ENCODE measurements around the gene STARD3.
"Not testable (repeated sequence)": the region's sequence is repeated elsewhere in the genome, so short reads cannot be mapped to it uniquely, and the experiment has no call there.

STARD3 gene

DNA sequence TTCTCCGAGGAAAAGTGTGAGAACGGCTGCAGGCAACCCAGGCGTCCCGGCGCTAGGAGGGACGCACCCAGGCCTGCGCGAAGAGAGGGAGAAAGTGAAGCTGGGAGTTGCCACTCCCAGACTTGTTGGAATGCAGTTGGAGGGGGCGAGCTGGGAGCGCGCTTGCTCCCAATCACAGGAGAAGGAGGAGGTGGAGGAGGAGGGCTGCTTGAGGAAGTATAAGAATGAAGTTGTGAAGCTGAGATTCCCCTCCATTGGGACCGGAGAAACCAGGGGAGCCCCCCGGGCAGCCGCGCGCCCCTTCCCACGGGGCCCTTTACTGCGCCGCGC, 62.8 kb downstream of the STARD3 start, which contains the start of gene ERBB2:
Gene ERBB2 (plus strand): TSS at position 247 of the 330 bp plus-strand sequence. CDS start 175 bp downstream, outside the sequence.
- peak; percentile 79 for DNase-seq

DNA sequence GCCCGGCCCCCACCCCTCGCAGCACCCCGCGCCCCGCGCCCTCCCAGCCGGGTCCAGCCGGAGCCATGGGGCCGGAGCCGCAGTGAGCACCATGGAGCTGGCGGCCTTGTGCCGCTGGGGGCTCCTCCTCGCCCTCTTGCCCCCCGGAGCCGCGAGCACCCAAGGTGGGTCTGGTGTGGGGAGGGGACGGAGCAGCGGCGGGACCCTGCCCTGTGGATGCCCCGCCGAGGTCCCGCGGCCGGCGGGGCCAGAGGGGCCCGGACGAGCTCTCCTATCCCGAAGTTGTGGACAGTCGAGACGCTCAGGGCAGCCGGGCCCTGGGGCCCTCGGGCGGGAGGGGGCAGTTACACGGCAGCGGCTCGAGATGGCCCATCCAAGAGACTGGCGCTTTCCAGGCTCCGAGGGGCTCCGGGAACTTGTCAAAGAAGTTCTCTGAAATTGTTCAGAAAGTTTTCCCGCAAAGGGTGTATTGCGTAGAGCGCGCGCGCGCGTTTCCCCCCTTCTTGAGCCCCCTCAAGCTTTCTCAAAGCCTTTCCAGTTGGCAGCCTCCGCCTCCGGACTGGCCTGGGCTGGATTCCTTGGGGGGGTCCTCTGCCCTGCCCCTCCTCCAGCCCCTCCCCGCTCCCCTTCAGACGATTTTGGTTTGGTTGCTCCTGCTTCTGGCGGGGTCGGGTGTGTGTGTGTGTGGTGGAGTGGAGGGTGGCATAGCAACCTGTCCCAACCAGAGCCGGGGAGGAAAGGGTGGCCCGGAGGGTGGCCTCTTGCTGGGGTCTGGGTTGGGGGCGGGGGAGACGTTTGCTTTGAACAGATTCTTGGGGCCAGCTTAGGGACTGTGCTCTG, 63.4 kb downstream of the STARD3 start:
- DNase-seq, result peak; percentile 8

DNA sequence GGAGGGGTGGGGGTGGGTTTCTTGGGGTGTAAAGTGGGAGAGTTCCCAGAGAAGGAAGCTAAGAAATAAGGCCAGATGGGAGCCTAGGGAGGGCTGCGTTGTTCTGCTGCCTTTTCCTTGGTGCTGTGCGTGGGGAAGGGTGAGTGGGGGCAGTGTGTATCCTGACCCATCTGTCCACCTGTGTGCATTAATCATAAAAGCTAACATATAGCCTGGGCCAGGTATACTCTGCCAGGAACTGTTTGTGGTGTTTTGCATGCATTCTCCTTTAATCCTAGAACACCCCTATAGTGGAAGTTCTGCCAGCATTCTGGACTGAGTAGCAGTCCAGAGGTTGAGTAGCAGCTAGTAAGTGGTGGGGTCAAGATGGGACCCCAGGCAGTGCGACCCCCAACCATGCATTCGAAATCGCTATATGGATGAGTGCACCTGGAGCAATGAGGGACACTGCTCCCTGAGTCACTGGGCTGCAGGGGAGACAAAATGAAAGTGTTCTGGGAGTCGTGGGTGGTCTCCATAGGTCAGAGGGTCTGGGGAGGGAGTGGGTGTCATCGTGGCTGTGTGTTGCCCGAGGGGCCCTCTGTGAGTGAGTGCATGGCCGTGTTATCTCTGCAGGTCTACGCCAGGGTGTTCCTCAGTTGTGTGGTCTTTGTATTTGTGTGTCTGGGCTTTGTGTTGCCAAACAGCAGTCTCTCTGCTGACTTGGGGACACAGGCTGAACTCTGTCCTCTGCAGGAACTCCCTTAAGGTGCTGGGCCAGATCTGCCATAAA, 64.3 kb downstream of the STARD3 start:
- DNase-seq, result no peak

DNA sequence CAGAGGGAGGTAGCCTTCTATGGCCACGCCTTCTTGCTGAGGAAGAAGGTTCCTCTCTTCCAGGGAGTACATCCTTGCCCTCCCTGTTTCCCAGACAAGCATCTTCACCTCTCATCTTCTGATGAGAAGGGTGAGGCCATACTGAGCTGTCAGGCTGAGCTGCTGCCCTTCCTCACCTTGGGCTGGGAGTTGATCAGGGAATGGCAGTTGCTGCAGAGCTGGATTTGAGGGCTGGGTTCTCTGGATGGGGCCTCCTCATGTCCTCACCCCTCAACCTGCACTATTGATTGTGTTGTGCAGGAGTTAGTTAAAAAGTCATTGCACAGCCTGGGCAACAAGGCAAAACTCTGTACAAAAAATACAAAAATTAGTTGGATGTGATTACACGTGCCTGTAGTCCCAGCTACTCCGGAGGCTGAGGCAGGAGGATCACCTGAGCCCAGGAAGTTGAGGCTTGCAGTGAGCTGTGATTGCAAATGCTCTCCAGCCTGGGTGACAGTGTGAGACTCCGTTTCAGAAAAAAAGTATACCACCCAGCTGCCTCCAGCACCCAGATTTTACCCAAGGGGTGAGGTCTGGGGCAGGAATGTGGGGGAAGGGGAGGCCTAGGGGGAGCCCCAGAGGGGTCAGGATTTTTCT, 65.0 kb downstream of the STARD3 start:
- no peak for DNase-seq

DNA sequence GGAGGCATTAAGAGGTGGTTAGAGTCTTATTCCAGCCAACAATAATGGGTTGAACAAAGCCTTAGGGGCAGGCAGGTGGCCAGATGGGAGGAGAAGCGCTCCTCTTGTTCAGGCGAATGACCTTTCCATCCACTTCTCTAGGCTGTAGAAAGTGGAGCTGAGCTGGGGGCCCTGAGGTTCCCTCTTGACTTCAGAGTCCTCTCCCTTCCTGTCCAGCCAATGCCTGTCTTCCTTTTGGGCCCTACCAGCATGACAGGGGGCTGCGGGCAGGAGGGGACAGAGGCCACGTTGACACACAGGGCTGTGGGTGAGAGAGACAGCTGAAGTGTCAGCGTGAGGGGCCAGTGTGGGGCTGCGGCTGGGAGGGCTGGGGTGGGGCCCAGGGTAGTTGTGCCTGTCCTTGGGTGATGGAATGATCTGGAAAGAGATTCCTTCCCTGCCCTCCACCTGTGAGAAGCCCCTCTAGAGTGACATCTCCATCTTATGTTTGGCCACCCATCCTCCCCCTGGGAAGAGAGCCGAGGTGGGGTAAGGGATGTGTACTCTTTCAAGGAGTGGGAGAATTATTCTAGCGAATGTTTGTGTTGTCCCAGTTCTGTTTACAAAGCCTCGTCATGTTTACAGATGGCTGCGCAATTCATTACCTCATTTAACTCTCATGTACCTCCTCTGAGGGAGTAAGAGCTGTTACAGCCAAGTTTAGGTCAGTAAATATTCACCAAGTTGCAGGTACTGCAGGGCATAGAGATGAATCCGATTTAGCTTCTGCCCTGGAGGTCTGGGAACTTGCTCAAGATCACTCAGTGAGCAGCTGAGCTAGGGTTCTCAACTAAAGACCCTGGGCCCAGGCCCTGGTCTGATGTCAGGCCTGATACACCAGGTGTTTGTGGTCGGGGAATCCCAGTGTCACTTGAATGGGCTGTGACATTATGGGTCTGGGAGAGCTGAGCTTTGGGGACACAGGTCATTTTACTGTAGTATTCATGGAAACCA, 66.3 kb downstream of the STARD3 start:
- no peak for DNase-seq

DNA sequence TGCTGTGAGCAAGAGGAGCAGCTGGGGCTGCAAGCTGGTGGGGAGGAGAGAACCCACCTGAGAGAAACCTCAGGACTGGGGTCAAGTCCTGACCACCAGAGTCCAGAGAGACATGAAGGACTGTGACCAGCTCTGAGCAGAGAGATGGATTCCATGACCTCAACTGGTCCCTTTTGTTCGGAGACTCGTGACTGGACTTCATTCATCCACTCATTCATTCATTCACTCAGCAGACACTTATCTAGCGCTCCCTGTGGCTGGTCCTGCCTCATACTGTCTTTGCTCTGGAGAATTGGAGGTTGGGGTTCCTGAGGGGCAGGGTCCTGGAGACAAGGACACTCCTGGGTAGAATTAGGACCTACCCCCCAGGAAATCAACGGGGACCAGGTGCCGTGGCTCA, 67.0 kb downstream of the STARD3 start:
- no peak for DNase-seq

DNA sequence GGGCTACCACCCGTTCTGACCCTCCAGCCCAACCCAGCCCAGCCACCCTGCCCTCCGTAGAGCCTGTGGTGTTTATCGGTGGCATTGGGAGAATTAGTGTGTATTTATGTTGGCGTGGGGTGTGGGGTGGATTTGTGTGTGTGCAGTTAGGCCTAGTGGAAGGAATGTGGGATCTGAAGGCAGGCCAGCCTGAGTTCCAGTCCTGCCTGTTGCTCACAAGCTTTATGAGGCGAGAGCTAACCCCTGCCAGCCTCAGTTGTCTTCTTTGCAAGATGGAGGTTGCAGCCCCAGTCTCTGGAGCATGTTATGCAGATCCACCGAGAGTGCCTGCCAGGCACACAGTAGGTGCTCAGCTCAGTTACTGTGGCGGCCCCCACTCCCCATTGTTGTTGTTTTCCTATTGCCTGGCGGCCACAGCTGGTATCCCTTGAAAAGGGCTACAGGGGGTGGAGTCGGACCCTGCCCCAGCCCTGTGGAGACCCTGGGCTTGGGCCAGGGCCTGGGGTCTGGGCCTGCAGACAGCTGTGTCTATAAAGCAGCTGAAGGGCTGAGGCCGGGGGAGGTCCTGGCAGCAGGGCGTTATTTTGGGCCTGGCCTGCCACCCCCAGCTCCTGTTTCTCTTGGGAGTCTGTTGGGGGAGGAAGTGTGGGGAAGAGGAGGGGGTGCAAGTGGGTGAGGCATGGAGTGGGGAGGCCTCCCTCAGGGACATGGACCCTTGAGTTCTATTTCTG, 68.0 kb downstream of the STARD3 start:
- peak; percentile 9 for DNase-seq

DNA sequence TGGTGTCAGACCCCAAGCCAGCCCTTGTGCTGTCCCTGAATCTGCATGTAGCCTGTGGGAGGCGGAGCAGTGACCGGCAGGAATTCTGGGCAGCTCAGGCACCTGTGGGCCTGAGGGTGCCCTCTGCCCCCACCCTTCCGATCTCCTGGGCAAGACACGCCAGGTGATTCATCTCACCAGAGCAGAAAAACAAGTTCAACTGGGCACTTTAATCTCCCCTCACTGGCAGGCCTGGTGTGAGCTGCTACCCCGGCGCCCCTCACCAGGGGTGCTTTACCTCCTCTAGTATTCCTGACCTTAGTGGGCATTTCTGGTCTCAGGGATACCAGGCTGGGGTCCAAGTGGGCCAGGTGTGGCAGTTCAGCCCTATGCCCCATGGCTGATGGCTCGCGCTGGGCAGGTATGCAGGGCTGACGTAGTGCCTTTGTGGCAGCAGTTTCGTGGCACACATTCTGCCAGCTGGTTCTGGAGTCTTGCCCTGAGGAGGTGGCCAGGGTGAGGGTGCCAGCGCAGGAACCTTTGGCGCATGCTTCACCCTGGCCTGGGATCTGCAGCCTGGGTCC, 68.9 kb downstream of the STARD3 start:
- DNase-seq, result no peak

DNA sequence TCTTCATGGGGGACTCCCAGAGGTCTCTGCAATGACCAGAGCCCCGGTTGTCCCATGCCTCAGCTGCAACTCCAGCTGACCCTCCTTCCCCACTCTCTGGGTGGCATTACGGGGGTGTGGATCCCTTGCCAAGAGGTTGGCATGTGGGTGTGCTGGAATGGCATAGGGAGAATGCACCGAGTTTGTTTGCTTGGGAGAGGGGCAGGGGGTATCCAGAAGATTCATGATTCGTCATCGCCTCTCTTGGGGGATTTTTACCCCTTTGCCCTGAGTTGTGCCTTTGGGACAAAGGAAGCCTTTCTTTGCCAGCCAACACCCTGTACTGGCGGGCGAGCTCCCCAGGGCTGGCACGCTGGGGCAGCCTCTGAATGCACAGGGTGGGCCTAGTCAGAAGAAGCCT, 69.4 kb downstream of the STARD3 start:
- DNase-seq, result no peak

DNA sequence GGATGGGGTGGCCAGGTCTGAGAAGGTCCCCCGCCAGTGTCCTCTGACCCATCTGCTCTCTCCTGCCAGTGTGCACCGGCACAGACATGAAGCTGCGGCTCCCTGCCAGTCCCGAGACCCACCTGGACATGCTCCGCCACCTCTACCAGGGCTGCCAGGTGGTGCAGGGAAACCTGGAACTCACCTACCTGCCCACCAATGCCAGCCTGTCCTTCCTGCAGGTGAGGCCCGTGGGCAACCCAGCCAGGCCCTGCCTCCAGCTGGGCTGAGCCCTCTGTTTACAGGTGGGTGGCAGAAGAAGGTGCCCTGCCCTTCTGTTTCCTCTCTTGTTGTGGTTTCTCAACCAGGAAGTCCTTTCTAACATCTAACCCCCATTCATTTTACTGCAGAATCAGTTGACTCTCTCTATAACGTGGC, 70.0 kb downstream of the STARD3 start:
- DNase-seq, result no peak

DNA sequence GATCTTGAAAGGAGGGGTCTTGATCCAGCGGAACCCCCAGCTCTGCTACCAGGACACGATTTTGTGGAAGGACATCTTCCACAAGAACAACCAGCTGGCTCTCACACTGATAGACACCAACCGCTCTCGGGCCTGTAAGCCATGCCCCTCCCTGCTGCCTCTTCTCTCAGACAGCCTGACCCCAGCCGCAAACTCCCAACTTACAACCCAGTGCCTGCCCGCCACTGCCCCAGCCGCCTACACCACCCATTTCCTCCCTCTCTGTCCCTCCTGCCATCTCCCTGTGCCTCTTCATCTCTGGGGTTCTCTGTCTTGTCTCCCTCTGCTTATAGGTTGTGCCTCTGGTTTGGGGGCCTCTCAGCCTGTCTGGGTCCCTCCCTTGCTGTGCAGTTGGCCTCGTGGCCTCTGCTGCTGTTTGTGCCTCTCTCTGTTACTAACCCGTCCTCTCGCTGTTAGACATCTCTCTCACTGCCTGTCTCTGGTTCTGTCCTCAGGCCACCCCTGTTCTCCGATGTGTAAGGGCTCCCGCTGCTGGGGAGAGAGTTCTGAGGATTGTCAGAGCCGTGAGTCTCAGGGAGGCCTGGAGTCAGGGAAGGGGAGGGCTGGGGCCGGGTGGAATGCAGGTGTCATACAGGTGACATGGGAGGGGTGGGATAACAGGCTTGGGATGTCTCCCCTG, 72.5 kb downstream of the STARD3 start:
- no peak for DNase-seq

DNA sequence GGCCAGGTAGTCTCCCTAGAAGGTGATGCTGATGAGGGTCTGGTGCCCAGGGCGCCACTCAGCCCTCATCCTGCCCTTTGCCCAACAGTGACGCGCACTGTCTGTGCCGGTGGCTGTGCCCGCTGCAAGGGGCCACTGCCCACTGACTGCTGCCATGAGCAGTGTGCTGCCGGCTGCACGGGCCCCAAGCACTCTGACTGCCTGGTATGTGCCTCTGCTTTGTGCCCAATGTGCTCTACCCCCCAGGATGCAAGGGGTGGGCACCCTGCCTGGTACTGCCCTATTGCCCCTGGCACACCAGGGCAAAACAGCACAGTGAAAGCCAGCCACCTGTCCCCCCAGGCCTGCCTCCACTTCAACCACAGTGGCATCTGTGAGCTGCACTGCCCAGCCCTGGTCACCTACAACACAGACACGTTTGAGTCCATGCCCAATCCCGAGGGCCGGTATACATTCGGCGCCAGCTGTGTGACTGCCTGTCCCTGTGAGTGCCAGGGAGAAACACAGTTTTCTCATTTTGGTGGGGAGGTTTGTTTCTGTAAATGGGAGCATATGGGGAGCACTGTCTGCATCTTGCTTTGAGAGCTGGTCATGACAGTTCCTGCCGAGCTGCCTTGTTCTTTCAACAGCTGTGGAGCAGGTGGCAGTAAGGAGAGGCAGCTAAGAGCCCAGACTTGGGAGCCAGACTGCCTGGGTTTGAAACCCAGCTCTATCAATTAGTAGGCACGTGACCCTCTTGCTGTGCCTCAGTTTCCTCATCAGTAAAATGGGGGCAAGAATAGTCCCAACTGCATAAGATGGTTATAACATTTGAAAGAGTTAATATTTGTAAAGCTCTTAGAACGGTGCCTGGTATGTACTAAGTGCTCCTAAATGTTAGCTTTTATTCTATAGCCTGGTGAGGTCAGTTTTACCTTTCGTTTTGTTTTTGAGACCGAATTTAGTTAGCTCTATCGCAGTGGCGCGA, 73.3 kb downstream of the STARD3 start:
- DNase-seq, result no peak

DNA sequence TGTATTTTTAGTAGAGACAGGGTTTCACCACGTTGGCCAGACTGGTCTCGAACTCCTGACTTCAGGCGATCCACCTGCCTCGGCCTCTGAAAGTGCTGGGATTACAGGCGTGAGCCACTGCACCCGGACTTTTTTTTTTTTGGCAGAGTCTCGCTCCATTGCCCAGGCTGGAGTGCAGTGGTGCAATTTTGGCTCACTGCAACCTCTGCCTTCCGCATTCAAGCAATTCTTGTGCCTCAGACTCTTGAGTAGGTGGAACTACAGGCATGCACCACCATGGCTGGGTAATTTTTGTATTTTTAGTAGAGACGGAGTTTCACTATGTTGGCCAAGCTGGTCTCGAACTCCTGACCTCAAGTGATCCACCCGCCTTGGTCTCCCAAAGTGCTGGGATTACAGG, 74.1 kb downstream of the STARD3 start:
- DNase-seq, result not testable (repeated sequence)

DNA sequence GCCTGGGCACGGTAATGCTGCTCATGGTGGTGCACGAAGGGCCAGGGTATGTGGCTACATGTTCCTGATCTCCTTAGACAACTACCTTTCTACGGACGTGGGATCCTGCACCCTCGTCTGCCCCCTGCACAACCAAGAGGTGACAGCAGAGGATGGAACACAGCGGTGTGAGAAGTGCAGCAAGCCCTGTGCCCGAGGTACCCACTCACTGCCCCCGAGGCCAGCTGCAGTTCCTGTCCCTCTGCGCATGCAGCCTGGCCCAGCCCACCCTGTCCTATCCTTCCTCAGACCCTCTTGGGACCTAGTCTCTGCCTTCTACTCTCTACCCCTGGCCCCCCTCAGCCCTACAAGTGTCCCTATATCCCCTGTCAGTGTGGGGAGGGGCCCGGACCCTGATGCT, 74.9 kb downstream of the STARD3 start:
- DNase-seq, result no peak
